Testis (tissue), 3 donors: ENCODE data around the gene TRIM16. TPM values are rescaled to one million over a fixed set of nuclear protein-coding genes. Genes with fewer than 3 reads are reported as not detected.
"Not testable (repeated sequence)": the region's sequence is repeated elsewhere in the genome, so short reads cannot be mapped to it uniquely, and the experiment has no call there.

Experiments
- DNase-seq: peaks from one replicate; pipeline ENCODE4 v3.0.0-alpha.2; 2019
- H3K27ac ChIP-seq, 2 donors: fragments of 200-600 bp; sonication (generic); one replicate each; pipeline ENCODE4 v1.5.1; 2019
- H3K27me3 ChIP-seq: fragments of 200-600 bp; sonication (generic); one replicate; pipeline ENCODE4 v1.5.1; 2019
- H3K36me3 ChIP-seq: fragments of 200-600 bp; sonication (generic); one replicate; pipeline ENCODE4 v1.5.1; 2017; ENCODE audit warnings: low read depth; ENCODE audit errors: missing control alignments
- H3K4me1 ChIP-seq: fragments of 200-600 bp; sonication (generic); one replicate; pipeline ENCODE4 v1.5.1; 2019
- H3K4me3 ChIP-seq, 2 donors: fragments of 200-600 bp; sonication (generic); one replicate each; pipeline ENCODE4 v1.5.1; 2017 to 2019
- H3K9me3 ChIP-seq: fragments of 200-600 bp; sonication (generic); one replicate; pipeline ENCODE4 v1.5.1; 2017
- CTCF ChIP-seq, 3 experiments: fragments of 450-650 bp in 2 of 3; fragments of 200-600 bp in 1 of 3; sonication (generic) in 1 of 3; IDR thresholded peaks; one replicate each; pipeline ENCODE4 v1.5.1; 2016 to 2019; ENCODE audit warnings: antibody characterized with exemption in 3 of 3, mild to moderate bottlenecking in 2 of 3, moderate library complexity in 1 of 3
- POLR2A ChIP-seq: fragments of 450-650 bp; IDR thresholded peaks from one replicate; pipeline ENCODE4 v1.6.1; 2017; ENCODE audit warnings: antibody characterized with exemption, mild to moderate bottlenecking, moderate library complexity
- WGBS, 2 donors: methylation state at CpG; one replicate each; pipeline ENCODE4 v1.1.5; 2018; 5-methylcytosine and 5-hydroxymethylcytosine counted together
- intact Hi-C: fragments of 100-400 bp; cut with DNase I; formaldehyde crosslinking; loops from one replicate; pipeline ENCODE4 v1.15.1; 2023; ENCODE audit warnings: low total_unique reads
- polyA plus RNA-seq: library from polyadenylated mRNA; stranded (reverse); fragments of 350-450 nt; fragmentation: Illumina TruSeq; extraction: RNeasy Lipid Tissue Mini Kit (QIAGEN cat#74804); gene quantifications from one replicate; pipeline ENCODE4 v1.2.3, GENCODE V29; 2014; ENCODE audit warnings: low read depth, low replicate concordance; ENCODE audit not compliant: insufficient read depth
- total RNA-seq, 2 donors: library from RNA; depleted of rRNA; stranded (reverse); fragments of >200 nt; gene quantifications; one replicate each; pipeline ENCODE4 v1.2.3, GENCODE V29; 2016

Gene TRIM16
- total and polyA plus RNA-seq, 3 donors from 2014 or later, result 24.4 to 52.5 (median 38.3) TPM

DNA sequence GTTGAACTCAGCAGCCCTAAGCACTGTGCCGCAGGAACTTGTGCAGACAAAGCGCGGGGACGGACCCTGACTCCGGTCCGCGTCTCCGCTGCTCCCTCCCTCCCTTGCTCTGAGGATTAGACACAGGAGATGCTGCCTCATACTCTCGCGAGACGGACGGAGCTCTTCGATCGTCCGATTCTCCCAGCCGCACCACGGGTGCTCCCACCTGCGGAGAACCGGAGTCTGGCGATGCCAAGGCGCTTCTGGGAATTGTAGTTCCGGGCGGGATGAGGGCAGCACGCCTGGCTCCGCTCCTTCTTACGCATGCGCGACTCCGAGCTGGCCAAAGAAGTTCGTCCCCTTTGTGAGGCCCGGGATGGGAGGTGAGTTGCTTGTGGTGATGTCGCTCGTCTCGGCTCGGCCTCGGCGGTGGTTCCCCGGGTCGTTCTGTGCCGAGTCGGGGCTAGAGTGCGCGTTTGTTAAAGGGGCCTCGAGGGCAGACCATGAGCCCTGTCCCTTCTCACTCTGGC is 15.4 kb upstream of the TRIM16 start, which contains the start of gene ZNF286A:
TSS of gene ZNF286A (plus strand) at position 340 of the 512 bp plus-strand sequence. CDS start 578 bp downstream, outside the sequence.
- peak within 1 kb of the TSS; percentile 53 to 66 for H3K4me3 ChIP-seq
- peak; percentile 62 for TF ChIP-seq POLR2A
- intact Hi-C loops, H3K36me3 ChIP-seq, H3K27me3 ChIP-seq, H3K4me1 ChIP-seq, H3K9me3 ChIP-seq: not testable (repeated sequence)
- WGBS, 2 donors, result 0% methylated on average over 11 to 37 of the region's 44 CpGs
- H3K27ac ChIP-seq, result peak within 1 kb of the TSS in 1 of 2 donors; percentile 58
- peak; percentile 100 for DNase-seq

DNA sequence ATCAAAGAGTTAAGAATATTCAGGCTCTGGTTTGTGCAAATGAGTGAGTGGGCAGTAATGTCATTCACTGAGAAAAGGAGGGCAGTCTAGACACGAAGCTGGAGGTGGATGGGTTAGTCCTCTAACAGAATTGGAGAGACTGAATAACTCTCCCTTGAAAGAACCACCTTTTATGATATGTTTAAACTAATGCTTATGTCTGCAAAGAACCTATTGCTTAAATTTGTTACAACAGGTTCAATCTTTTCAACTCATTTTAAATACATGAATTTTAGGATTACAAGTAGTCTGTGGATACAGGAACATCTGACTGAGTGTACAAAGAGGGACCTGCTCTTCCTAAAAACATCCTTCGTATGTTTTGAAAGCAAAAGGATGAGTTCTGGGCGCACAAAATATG is 14.9 kb upstream of the TRIM16 start:
- WGBS, 2 donors, result 0% methylated on average over 3 of the region's 3 CpGs
- H3K9me3 ChIP-seq, H3K36me3 ChIP-seq, H3K27me3 ChIP-seq, H3K4me1 ChIP-seq, intact Hi-C loops, DNase-seq: not testable (repeated sequence)
- H3K4me3 ChIP-seq, result peak overlapping the region; percentile 53 to 66
- peak overlapping the region in 1 of 2 donors; percentile 58 for H3K27ac ChIP-seq

DNA sequence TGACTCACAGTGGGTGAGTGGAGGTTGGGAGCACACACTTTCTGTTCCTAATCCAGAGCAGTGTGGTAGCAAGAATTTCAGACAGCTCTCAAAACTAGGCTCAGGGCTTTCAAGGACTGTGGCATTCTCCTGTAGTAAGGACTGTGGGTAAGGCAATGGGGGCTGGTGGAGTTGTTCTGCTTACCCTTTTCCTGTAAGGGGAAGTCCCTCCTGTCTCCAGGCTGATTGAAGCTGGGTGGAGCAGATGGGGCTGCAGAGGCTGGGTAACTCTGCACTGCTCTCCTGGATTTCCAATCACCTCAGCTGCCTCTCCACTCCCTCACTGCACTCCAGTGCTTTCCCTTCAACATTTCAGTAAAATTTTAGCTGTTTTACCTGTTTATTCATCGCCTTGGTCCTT is 3.4 kb upstream of the TRIM16 start:
- H3K4me1 ChIP-seq, H3K36me3 ChIP-seq, H3K27ac ChIP-seq, H3K9me3 ChIP-seq, H3K4me3 ChIP-seq, DNase-seq, H3K27me3 ChIP-seq, intact Hi-C loops: not testable (repeated sequence)
- 100% methylated on average over 1 of the region's 1 CpG for WGBS, 2 donors

DNA sequence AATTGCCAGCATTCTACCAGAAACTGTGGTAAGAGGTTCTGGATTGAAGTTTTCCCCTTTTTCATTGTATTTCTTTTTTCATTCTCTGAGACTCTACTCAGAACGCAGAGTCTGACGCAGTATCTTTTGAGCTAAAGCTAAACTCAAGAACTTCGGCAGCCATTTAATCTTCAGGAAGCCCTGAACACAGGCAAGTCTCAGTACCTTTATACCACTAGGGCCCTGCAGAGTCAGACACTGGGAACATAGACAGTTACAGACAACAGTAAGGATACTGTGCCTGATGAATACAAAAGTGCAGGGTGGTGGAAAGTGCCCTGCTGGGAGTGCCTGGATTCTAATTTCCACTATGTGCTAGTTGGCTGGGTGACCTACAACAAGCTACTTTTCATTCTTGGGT is 976 bp downstream of the TRIM16 start:
- H3K4me1 ChIP-seq, H3K36me3 ChIP-seq, DNase-seq, H3K27ac ChIP-seq, intact Hi-C loops, H3K4me3 ChIP-seq, H3K9me3 ChIP-seq, H3K27me3 ChIP-seq: not testable (repeated sequence)
- 76 to 82% methylated on average over 3 of the region's 3 CpGs for WGBS, 2 donors

DNA sequence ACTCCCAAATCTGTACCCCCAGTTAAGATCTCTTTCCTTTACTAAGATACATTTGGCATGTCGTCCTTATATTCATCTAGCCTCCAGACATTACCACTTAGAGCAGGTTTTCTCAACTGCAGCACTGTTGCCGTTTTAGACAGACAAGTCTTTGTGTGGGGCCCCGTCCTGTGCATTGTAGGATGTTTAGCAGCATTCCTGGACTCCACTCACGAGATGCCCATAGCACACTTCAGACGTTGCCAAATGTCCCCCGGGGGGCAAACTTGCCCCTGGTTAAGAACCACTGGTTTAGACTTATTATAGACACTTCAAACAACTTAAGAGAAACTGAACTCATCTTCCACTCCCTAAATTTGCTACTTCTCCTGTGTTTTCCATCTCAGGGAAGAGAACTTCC is 8.1 kb downstream of the TRIM16 start:
- H3K27ac ChIP-seq, H3K4me3 ChIP-seq, DNase-seq, H3K9me3 ChIP-seq, H3K36me3 ChIP-seq, H3K4me1 ChIP-seq, H3K27me3 ChIP-seq, intact Hi-C loops: not testable (repeated sequence)
- WGBS, 2 donors, result 91 to 99% methylated on average over 6 of the region's 6 CpGs

DNA sequence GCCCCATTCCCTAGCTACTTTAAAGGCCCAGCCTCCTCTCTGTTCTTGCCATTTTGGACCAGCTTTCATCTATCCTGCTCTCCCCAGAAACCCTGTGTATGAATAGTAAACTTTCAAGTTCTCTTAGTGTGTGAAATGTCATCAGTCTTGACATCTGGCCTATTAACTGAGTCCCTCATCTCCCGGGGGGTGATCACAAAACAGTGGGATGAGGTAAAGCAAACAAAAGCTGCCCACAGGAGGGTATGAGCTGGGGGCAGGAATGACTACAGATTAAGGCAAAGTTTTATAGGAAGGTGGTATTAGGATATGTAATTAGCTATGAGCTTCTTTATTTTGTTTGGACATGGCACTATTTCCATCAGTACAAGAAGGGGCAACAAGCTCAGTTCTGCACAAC is 9.5 kb downstream of the TRIM16 start:
- H3K36me3 ChIP-seq, DNase-seq, intact Hi-C loops, H3K27me3 ChIP-seq, H3K27ac ChIP-seq, H3K9me3 ChIP-seq, H3K4me3 ChIP-seq, H3K4me1 ChIP-seq: not testable (repeated sequence)
- 80 to 100% methylated on average over 1 of the region's 1 CpG for WGBS, 2 donors

DNA sequence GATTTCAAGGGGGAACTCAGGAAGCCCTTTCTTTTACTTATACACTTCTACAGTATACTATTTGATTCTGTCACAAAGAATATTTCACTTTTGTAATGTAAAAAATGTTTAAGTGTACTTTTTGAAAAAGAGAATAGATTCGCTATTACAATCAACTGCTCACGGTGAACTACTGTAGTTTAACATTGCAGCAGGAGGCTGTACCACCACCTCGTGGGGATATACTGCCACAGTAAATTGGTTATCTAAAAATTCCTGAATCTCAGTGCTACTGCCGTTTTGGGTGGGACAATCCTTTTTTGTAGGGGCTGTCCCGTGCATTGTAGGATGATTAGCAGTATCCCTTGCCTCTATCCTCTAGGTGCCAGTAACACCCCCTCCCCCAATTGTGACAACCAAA is 14.6 kb downstream of the TRIM16 start:
- H3K9me3 ChIP-seq, intact Hi-C loops, H3K4me3 ChIP-seq, H3K4me1 ChIP-seq, H3K27ac ChIP-seq, H3K36me3 ChIP-seq, H3K27me3 ChIP-seq, DNase-seq: not testable (repeated sequence)
- 56 to 60% methylated on average over 5 of the region's 5 CpGs for WGBS, 2 donors

DNA sequence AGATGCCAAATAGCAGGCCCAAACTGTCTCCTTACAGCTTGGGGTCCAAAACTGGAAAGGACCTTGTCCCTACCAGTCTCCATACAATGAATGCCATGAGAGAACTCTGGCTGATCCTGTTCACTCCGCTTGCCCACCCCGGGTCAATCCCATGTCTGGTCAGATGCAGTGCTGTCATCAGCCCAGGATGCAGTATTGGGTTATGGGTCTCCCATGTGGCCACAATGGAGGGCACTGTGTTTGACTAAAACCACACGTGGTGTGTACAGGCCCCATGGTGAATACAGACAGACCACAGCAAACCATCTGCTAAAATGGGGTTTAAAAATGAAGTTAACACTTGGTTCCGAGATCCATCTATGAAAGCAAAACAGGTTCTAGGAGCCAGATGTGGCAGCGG is 20.4 kb downstream of the TRIM16 start:
- Histone ChIP-seq H3K4me1 (peaks cover 2% of the 10 kb centered on the region), H3K27me3 (no peaks in the 10 kb centered on the region), H3K4me3 (no peak overlapping the region), H3K27ac (no peak overlapping the region), H3K36me3 (no peaks in the 10 kb centered on the region), H3K9me3 (no peaks in the 10 kb centered on the region)
- intact Hi-C loops, result no loop called here
- DNase-seq, result no peak
- 96 to 98% methylated on average over 5 of the region's 5 CpGs for WGBS, 2 donors
- TF ChIP-seq POLR2A (no peak), CTCF (IDR thresholded peaks at IDR 0.05) (no peak)
